CD4-positive, alpha-beta T cell treated with Interferon gamma for 1 hour (primary cell): Measurements from ENCODE around the gene KIAA2012.

Experiments
- DNase-seq: peaks from one replicate; pipeline ENCODE4 v3.0.0-alpha.2; 2020

The KIAA2012 gene

GRCh38 chr2:202044777-202045176 is 28.3 kb upstream of the KIAA2012 start:
- no peak for DNase-seq

- no peak for DNase-seq
These were observed 26.5 kb upstream of the KIAA2012 start for GRCh38 chr2:202046572-202046971.

- no peak for DNase-seq
These were observed 23.8 kb upstream of the KIAA2012 start for GRCh38 chr2:202049092-202049728.

GRCh38 chr2:202049840-202050239 is 23.2 kb upstream of the KIAA2012 start:
- DNase-seq = no peak

- no peak for DNase-seq
These were observed 22.4 kb upstream of the KIAA2012 start for GRCh38 chr2:202050652-202051051.

GRCh38 chr2:202051499-202052161 is 21.4 kb upstream of the KIAA2012 start:
- no peak for DNase-seq

GRCh38 chr2:202052235-202052634 is 20.8 kb upstream of the KIAA2012 start:
- DNase-seq = no peak

GRCh38 chr2:202054679-202055078 is 18.4 kb upstream of the KIAA2012 start:
- DNase-seq = no peak

- DNase-seq = no peak
These were observed 16.4 kb upstream of the KIAA2012 start for GRCh38 chr2:202056611-202057010.

GRCh38 chr2:202060218-202060617 is 12.8 kb upstream of the KIAA2012 start:
- no peak for DNase-seq

GRCh38 chr2:202061695-202062094 is 11.4 kb upstream of the KIAA2012 start:
- no peak for DNase-seq

GRCh38 chr2:202064171-202064880 is 8.7 kb upstream of the KIAA2012 start:
- no peak for DNase-seq

GRCh38 chr2:202064881-202065230 is 8.2 kb upstream of the KIAA2012 start:
- DNase-seq = no peak

GRCh38 chr2:202065876-202066275 is 7.2 kb upstream of the KIAA2012 start:
- DNase-seq = no peak

- DNase-seq = no peak
These were observed 6.2 kb upstream of the KIAA2012 start for GRCh38 chr2:202066875-202067274.

- DNase-seq = no peak
These were observed 5.5 kb upstream of the KIAA2012 start for GRCh38 chr2:202067589-202067988.

- no peak for DNase-seq
These were observed 3.6 kb upstream of the KIAA2012 start for GRCh38 chr2:202069170-202070067.

- DNase-seq = no peak
These were observed 1.9 kb upstream of the KIAA2012 start for GRCh38 chr2:202071107-202071506.

GRCh38 chr2:202072226-202072625 is 829 bp upstream of the KIAA2012 start:
- no peak for DNase-seq

- no peak for DNase-seq
These were observed 1.3 kb downstream of the KIAA2012 start for GRCh38 chr2:202074324-202074723.

- no peak for DNase-seq
These were observed 6.3 kb downstream of the KIAA2012 start for GRCh38 chr2:202079310-202079709.

GRCh38 chr2:202084265-202084664 is 11.2 kb downstream of the KIAA2012 start:
- DNase-seq = no peak

GRCh38 chr2:202088777-202089176 is 15.7 kb downstream of the KIAA2012 start:
- no peak for DNase-seq
